DMS53 treated with DMSO at 0.1 percent for 48 hours (cell line): ENCODE data around the gene DRC7.

Experiments
- DNase-seq: peaks from one replicate; lab custom pipeline; 2025; ENCODE audit not compliant: unreplicated experiment; lab: John Stamatoyannopoulos, UW

DRC7 gene

GRCh38 chr16:57749101-57749692 lies 54.6 kb downstream of the DRC7 start:
- no peak for DNase-seq

GRCh38 chr16:57749856-57750452 lies 55.3 kb downstream of the DRC7 start:
- no peak for DNase-seq

- DNase-seq: no peak
Measured at GRCh38 chr16:57750796-57751538, 56.4 kb downstream of the DRC7 start.

GRCh38 chr16:57751539-57752202 lies 57.1 kb downstream of the DRC7 start:
- DNase-seq: no peak

GRCh38 chr16:57752203-57752580 lies 57.6 kb downstream of the DRC7 start:
- no peak for DNase-seq

GRCh38 chr16:57752581-57753447 lies 58.2 kb downstream of the DRC7 start:
- DNase-seq: no peak

- no peak for DNase-seq
Measured at GRCh38 chr16:57753448-57754353, 59.1 kb downstream of the DRC7 start.

GRCh38 chr16:57754354-57755060 lies 59.9 kb downstream of the DRC7 start:
- no peak for DNase-seq

- no peak for DNase-seq
Measured at GRCh38 chr16:57755061-57755684, 60.6 kb downstream of the DRC7 start.

GRCh38 chr16:57755726-57756423 lies 61.3 kb downstream of the DRC7 start:
- DNase-seq: no peak

GRCh38 chr16:57756424-57757325 lies 62.1 kb downstream of the DRC7 start:
- no peak for DNase-seq

- peak; percentile 49 for DNase-seq
Measured at GRCh38 chr16:57757326-57757786, 62.8 kb downstream of the DRC7 start.

- DNase-seq: no peak
Measured at GRCh38 chr16:57757883-57758282, 63.3 kb downstream of the DRC7 start.

- DNase-seq: no peak
Measured at GRCh38 chr16:57758331-57759117, 63.9 kb downstream of the DRC7 start.

- DNase-seq: no peak
Measured at GRCh38 chr16:57759131-57759530, 64.5 kb downstream of the DRC7 start.
